Dendritic cell treated with granulocyte-macrophage colony-stimulating factor and Interleukin-4, amounts not matched to agents 40 ng/mL and 50 ng/mL, for 4 days (primary cell): Measurements from ENCODE around the gene TPCN2.

Experiments
- H3K27ac Mint-ChIP-seq: one replicate; pipeline ENCODE4 v1.8.0; 2022; ENCODE audit warnings: mild to moderate bottlenecking, mixed read lengths
- H3K27me3 Mint-ChIP-seq: one replicate; pipeline ENCODE4 v1.8.0; 2022; ENCODE audit warnings: mild to moderate bottlenecking, mixed read lengths
- H3K36me3 Mint-ChIP-seq: one replicate; pipeline ENCODE4 v1.8.0; 2022; ENCODE audit warnings: low read depth, mixed read lengths
- H3K4me1 Mint-ChIP-seq: one replicate; pipeline ENCODE4 v1.8.0; 2022; ENCODE audit warnings: low read depth, mixed read lengths
- H3K4me3 Mint-ChIP-seq: one replicate; pipeline ENCODE4 v1.8.0; 2022; ENCODE audit warnings: mild to moderate bottlenecking, moderate library complexity, mixed read lengths
- H3K9me3 Mint-ChIP-seq: one replicate; pipeline ENCODE4 v1.8.0; 2022; ENCODE audit warnings: mixed read lengths
- intact Hi-C: fragments of 100-400 bp; cut with micrococcal nuclease; formaldehyde crosslinking; loops from one replicate; pipeline ENCODE4 v1.15.0; 2022

The TPCN2 gene

DNA sequence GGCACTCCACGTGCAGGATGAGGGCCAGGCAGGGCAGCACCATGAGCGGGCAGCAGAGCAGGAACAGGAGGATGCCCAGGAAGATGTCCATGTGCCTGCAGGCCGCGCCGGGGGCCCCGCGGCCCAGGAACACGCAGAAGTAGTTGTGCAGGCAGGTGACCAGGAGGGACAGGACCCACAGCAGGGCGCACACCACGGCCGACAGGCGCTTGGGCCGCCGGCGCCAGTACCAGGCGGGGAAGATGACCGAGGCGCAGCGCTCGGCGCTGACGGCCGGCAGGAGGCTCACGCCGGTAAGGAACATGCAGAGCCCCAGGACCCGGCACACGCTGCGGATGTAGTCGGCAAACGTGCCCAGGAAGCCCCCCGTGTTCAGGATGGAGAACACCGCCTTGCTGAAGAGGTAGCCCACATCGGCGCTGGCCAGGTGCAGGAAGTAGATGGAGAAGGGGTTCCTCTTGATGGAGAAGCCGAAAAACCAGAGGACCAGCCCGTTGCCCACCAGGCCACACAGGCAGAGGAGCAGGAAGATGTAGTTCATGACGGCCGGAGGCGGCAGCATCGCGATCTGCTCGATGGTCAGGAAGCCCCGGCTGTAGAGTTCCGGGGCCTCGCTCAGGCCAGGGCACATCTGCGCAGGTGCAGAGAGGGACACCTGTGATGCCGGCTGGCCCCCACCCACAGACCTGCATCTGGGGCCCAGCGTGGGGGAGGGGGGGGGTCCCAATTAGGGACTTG is 42.9 kb upstream of the TPCN2 start:
- Mint-ChIP-seq H3K27ac (no peak overlapping the region), H3K36me3 (no peaks in the 10 kb centered on the region), H3K9me3 (no peaks in the 10 kb centered on the region), H3K27me3 (peaks cover 47% of the 10 kb centered on the region), H3K4me1 (peaks cover 26% of the 10 kb centered on the region), H3K4me3 (no peak overlapping the region)
- intact Hi-C loops = no loop called here

DNA sequence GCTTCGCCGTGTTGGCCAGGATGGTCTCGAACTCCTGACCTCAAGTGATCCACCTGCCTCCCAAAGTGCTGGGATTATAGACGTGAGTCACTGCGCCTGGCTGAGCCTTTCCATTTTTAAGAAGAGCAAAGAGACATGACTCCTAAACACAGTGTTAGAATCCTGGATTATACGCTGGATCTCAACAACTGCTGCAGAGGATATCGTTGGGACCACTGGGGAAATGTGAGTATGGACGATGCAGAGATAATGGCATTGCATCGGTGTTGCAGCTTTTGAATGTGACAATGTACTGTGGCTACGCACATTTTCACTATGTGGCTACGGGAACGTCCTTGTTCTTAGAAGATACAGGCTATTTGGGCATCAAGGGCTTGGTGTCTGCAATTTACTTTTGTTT is 41.9 kb upstream of the TPCN2 start:
- Mint-ChIP-seq H3K9me3 (no peaks in the 10 kb centered on the region), H3K4me1 (peaks cover 32% of the 10 kb centered on the region), H3K4me3 (no peak overlapping the region), H3K27me3 (peaks cover 53% of the 10 kb centered on the region), H3K36me3 (no peaks in the 10 kb centered on the region), H3K27ac (no peak overlapping the region)
- intact Hi-C loops = no loop called here

DNA sequence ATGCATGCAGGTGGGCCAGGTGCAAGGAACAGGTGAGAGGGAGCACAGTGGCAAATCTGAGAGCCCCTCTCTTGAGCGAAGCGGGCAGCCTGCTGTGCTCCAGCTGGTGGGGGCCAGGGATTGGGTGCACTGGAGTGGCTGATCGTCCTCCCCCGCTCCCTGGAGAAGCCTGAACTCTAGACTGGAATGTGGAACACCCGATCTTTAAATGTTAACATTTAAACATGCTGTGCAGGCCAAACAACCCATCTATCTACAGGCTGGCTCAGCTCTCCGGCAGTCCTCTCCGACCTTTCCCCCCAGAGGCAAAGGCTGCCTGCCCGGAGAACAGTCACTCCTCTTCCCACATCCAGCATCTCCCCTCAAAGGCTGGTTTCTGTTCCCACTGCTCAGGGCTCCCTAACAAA is 40.8 kb upstream of the TPCN2 start:
- intact Hi-C loops = no loop called here
- Mint-ChIP-seq H3K4me1 (peaks cover 44% of the 10 kb centered on the region), H3K36me3 (no peaks in the 10 kb centered on the region), H3K27ac (no peak overlapping the region), H3K9me3 (no peaks in the 10 kb centered on the region), H3K4me3 (no peak overlapping the region), H3K27me3 (peaks cover 63% of the 10 kb centered on the region)

DNA sequence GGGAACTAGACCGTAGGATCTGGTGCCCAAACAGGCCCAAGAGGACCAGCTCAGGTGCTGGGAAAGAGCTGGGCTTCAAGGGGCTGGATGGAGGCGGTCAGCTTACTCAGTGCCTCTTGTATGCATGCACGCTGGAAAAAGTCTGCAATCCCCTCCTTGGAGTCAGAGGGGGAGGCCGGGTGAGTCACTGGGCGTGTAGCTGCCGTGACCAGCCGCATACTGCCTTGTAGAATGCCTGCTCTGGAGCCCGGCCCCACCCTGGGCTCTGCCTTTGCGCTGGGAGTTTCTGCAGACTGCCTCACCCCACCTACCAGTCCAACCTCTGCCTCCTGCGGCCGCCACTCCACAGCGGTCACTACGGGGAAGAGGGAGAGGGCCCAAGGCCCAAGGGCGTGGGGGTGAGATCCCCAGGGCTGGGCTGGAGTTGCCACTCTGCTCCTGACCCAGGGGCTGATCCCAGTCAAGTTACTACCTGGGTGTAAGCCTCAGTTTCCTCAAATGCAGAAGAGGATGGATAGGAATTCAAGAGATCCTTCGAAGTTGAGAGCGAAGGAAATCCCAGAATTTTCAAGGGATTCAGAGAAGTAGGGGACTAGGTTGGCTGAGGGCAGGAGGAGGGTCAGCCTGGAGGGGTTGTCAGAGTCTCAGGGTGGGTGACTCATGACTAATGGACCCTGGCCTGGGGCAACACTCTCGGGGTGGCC is 39.8 kb upstream of the TPCN2 start:
- intact Hi-C loops = no loop called here
- H3K4me3 Mint-ChIP-seq = no peak overlapping the region
- H3K4me1 Mint-ChIP-seq = peaks cover 50% of the 10 kb centered on the region

DNA sequence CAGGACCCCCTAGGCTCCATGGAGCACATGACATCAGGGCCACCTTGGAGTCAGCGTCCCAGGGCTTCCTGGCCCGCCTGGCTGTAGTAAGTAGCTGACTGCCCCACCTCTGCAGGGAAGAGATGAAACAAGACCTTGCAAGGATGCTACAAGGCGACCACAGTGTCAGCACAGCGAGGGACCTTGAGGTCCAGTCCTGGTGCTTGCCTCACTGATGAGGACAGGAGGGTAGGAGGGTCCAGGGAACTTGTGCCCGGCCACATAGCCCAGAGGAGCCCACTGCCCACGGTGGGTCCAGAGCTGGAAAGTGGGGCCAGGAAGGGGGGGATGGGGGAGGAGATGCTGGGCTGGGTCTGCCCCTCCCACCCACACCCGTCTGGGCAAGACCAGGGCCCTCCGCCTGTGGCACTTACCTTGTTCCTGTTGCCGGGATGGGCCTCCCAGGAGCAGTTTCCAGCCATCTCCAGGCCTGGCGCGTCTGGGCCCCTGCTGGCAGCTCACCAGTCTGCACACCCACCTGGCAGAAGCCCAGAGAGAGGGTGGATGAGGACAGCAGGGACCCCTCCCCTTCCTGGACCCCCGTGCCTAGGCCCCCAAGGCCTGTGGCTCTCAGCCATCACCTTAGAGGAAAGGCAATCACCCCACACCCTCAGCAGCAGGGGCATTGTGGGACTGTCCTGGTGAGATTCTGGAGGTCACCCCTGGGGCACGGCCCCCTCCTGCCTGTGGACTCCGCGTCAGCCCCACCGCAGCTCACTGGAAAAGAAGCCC is 39.1 kb upstream of the TPCN2 start:
- H3K27ac Mint-ChIP-seq = no peak overlapping the region

More for the DNA sequence above, 39.8 kb upstream of the TPCN2 start:
- Mint-ChIP-seq H3K36me3 (no peaks in the 10 kb centered on the region), H3K9me3 (no peaks in the 10 kb centered on the region), H3K27ac (peak overlapping the region; percentile 39), H3K27me3 (peaks cover 68% of the 10 kb centered on the region)

DNA sequence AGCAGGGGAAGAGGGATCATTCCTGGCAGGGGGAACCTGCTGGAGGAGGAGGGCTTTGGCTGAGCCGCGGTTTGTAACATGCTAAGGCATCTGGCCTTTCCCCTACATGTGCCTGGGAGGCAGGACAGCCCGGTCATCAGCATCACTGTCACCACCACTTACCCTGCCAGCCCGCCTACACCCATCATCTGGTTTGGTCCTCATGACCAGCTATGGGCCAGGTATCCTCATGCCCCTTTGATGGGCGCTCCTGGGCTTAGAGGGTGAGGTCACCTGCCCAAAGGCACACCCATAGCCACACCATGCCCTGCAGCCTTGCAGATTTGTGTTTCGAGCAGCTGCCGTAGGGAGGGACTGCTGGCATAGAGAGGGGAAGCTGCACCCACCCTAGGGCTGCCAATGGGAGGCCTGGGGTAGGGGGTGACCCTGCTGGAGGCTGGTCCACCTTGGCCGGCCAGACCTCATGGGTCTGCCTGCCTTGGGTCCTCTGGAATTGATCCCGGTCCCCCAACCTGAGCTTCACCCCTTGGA is 38.3 kb upstream of the TPCN2 start:
- Mint-ChIP-seq H3K36me3 (no peaks in the 10 kb centered on the region), H3K27me3 (peaks cover 77% of the 10 kb centered on the region), H3K4me3 (no peak overlapping the region), H3K4me1 (peaks cover 50% of the 10 kb centered on the region), H3K27ac (no peak overlapping the region), H3K9me3 (no peaks in the 10 kb centered on the region)
- intact Hi-C loops = no loop called here

More for the DNA sequence above, 39.1 kb upstream of the TPCN2 start:
- no peak overlapping the region for H3K4me3 Mint-ChIP-seq
- H3K4me1 Mint-ChIP-seq = peaks cover 50% of the 10 kb centered on the region
- intact Hi-C loops = no loop called here
- H3K27me3 Mint-ChIP-seq = peaks cover 73% of the 10 kb centered on the region
- no peaks in the 10 kb centered on the region for H3K36me3 Mint-ChIP-seq
- no peaks in the 10 kb centered on the region for H3K9me3 Mint-ChIP-seq

DNA sequence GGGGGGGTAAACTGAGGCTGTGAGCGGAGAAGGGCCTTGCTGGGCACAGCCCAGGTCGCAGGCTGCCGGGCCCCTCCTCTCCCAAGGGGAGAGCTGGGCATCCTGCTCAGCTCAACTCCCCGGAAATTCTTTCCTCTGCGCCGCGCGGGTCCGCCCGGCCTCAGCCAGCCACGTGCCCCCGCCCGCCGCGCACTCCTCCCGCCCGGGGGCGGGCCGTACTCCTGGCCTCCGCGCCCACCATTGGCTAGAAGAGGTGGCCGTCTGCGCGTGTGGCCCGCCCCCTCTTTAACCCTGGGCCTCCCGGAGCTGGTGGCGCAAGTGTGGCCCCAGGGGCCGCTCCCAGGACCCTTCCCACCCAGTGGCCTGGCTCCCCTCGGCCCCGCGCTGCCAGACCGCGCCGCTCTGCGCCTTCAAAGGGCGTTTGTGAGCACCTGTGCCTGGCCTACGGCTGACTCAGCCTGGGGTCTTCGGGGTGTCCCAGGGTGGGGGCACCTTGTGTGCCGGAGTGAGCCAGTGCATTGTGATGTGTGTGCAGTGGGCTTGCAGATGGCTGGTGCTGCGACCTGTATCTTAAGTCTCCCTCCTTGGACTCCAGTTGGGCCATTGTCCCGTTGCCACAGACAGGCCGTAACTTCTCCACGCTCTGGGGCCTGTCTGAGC is 37.6 kb upstream of the TPCN2 start:
- Mint-ChIP-seq H3K9me3 (no peaks in the 10 kb centered on the region), H3K27me3 (peaks cover 71% of the 10 kb centered on the region), H3K36me3 (no peaks in the 10 kb centered on the region), H3K27ac (no peak overlapping the region), H3K4me3 (peak overlapping the region; percentile 18), H3K4me1 (peaks cover 50% of the 10 kb centered on the region)
- intact Hi-C loops = no loop called here

DNA sequence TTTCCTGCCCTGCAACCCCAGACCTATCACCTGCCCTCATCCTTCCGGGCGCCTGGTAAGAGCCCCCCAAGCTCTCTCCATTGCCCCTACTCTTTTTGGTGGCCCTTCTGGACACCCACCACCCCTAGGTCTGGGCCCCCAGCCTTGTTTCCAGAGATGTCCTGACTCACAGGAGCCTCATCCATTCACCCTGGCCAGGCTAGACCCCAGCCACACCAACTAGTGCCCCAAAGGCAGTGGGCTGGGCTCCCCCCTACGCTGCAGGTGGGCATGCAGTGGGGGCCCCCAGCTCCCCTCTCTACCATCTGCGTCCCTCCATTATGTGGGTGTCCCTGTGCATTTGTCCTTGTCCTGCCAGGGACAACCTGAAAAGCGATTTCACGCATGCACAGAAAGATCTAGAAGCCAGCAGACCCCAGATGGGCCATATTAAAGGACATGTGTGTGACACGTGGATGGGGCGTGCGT is 37.1 kb upstream of the TPCN2 start:
- intact Hi-C loops = no loop called here
- no peaks in the 10 kb centered on the region for H3K36me3 Mint-ChIP-seq
- no peak overlapping the region for H3K27ac Mint-ChIP-seq
- H3K9me3 Mint-ChIP-seq = no peaks in the 10 kb centered on the region
- H3K4me1 Mint-ChIP-seq = peaks cover 50% of the 10 kb centered on the region
- no peak overlapping the region for H3K4me3 Mint-ChIP-seq
- peaks cover 71% of the 10 kb centered on the region for H3K27me3 Mint-ChIP-seq

DNA sequence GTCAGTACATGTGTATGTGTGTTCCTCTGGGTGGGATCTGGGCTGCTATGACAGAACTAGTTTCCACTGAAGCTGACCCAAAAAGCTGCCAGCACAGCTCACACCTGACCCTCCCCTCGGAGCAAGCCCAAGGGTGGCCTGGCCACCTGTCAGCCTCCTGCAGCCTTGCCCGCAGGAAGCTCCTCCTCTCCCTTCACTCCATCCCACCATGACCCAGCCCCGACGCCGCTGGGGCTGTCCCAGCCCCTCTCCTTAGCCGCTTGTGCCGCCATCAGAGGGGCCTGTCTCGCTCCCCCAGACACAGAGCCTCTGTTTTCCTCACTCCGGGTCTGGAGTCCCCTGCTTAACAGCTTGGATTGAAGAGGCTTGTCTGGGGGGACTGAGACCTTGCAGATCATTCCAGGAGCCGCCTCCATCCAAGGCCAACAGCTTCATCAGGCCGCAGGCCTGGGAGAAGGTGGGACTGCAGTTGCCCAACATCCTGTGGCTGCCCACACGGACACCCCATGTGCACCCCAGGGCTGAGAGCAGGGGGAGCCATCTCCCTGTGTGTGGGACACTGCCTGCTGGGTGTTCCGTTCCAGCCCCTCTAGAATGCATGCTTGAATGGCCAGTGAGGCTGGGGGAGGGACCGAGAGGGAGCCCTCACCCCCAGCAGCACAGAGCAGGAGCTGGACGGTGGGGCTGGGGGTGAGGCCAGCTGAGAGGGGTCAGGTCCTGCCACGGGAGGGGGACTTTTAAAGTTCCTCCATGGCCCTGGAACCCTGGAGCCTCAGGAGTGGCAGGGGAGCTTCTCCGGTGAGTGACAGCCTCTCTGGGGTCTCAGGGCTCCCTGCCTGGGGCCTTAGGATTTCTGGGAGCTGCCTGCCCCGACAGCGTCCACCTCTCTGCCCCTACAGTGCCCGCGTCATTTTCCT is 36.4 kb upstream of the TPCN2 start:
- Mint-ChIP-seq H3K36me3 (no peaks in the 10 kb centered on the region), H3K27me3 (peaks cover 69% of the 10 kb centered on the region), H3K4me3 (no peak overlapping the region), H3K9me3 (no peaks in the 10 kb centered on the region), H3K27ac (no peak overlapping the region), H3K4me1 (peaks cover 50% of the 10 kb centered on the region)
- intact Hi-C loops = no loop called here

DNA sequence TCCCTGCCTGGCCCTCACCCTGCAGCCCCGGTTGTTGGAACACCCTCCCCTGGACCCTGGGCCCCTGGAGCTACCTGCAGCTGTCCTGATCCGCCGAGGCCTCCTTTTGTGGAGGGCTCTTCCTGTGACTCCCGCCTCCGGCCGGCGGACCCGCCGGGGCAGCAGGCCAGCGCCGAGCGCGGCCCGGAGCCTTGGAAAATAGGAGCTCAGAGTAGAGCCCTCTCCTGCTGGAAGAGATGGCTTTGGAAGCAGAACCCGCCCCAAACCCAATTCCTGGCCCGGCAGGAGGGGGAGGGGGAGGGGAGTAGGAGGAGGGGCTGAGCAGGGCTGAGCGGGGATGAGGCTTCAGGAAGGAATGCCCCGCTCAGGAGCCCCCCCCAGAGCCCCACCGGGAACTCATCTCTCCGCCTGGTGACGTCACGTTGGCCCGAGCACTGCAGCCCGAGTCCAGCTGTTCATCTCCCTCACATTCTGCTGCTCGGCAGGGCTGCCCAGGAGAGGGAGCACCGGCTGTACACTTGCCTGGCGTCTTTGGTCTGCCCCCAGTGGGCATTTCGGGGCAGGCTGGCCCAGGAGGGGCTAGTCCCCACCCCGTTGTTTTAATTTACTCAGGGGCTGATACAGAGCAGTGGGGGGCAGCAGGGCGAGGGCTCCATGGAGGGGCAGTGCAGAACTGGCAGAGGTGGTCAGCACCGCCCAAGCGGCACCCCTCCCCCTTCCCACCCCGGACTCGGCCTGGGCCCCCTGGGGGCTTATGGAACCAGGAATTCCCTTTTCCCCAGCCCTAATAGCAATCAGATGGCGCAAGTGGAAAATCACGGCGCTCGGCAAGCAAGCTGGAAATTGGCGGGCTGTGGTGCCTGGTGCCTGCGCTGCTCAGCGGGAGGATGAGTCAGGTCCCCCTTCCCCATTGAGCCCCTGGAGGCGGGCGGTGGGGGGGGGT is 35.5 kb upstream of the TPCN2 start, which contains the start of gene MRGPRF:
MRGPRF (minus strand) TSS at position 238 of the 943 bp plus-strand sequence. CDS start 3,345 bp downstream, outside the sequence.
- no peak within 1 kb of the TSS for H3K4me3 Mint-ChIP-seq
- no peaks in the 10 kb centered on the region for H3K9me3 Mint-ChIP-seq
- peaks cover 46% of the 10 kb centered on the region for H3K4me1 Mint-ChIP-seq
- no peaks in the 10 kb centered on the region for H3K36me3 Mint-ChIP-seq
- H3K27ac Mint-ChIP-seq = no peak within 1 kb of the TSS
- H3K27me3 Mint-ChIP-seq = peaks cover 62% of the 10 kb centered on the region
- intact Hi-C loops = no loop called here

DNA sequence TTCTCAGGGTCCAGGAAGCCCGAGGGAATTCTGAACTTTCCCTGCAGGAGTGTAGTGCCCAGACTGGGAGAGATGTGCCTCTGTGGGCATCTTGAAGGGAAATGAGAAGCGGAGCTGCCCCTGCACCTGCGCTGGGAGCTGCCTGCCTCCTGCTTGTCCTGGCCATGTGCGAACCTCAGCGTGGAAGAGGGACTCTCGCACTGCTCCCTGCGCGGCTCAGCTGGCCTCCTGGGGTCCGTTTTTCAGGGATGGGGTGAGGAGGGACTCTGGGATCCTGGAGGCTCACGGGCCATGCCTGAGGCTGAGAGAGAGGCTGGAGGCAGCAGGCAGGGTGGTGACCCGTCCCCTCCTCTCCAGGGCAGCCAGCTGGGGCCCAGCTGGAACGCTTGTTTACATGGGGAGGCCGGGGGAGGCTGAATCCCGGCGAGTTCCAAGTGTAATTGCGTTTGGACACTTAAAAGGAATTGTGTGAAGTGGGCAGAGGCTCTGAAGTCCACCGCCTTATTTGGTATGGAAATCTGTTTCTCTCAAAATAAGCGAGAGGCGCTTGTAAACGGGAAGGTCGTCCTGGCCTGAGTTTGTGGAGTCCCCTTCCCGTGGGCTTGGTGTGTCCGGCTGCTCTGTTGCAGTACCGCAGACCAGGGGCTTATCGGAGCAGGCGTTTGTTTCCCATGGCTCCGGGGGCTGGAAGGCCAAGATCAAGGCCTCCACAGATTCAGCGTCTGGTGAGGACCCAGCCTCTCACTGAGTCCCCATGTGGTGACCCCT is 34.5 kb upstream of the TPCN2 start:
- peaks cover 61% of the 10 kb centered on the region for H3K27me3 Mint-ChIP-seq

More for the DNA sequence above, 34.5 kb upstream of the TPCN2 start:
- intact Hi-C loops = no loop called here
- Mint-ChIP-seq H3K36me3 (no peaks in the 10 kb centered on the region), H3K27ac (no peak overlapping the region), H3K4me3 (no peak overlapping the region), H3K4me1 (peaks cover 36% of the 10 kb centered on the region), H3K9me3 (no peaks in the 10 kb centered on the region)
